MM.1S (cell line): ENCODE data around the gene HOXC4.

Experiments
- DNase-seq: peaks from one replicate; pipeline ENCODE4 v3.0.0-alpha.2; 2015
- H2AFZ ChIP-seq: fragments of 300-600 bp; sonication (generic); 2 replicates; pipeline ENCODE4 v1.6.0; 2016; ENCODE audit warnings: antibody characterized with exemption, low read length
- H3F3A ChIP-seq: fragments of 300-600 bp; sonication (generic); 2 replicates; pipeline ENCODE4 v1.6.1; 2016; ENCODE audit warnings: mild to moderate bottlenecking, antibody characterized with exemption, low read length, moderate library complexity, mixed read lengths; ENCODE audit not compliant: insufficient read depth
- H3K27ac ChIP-seq: fragments of 300-600 bp; sonication (generic); 2 replicates; pipeline ENCODE4 v1.5.1; 2016; ENCODE audit warnings: mild to moderate bottlenecking, low read length
- H3K27me3 ChIP-seq: fragments of 300-600 bp; sonication (generic); replicated peaks from 2 replicates; pipeline ENCODE4 v1.6.0; 2016; ENCODE audit warnings: low read length; ENCODE audit not compliant: insufficient read depth
- H3K36me3 ChIP-seq: fragments of 300-600 bp; sonication (generic); replicated peaks from 2 replicates; pipeline ENCODE4 v1.6.1; 2016; ENCODE audit warnings: mild to moderate bottlenecking, low read length, mixed read lengths; ENCODE audit not compliant: insufficient read depth
- H3K4me1 ChIP-seq: fragments of 300-600 bp; sonication (generic); 2 replicates; pipeline ENCODE4 v1.6.1; 2016; ENCODE audit warnings: low read length, mixed read lengths
- H3K4me2 ChIP-seq: fragments of 300-600 bp; sonication (generic); 2 replicates; pipeline ENCODE4 v1.6.0; 2016; ENCODE audit warnings: low read depth, low read length
- H3K4me3 ChIP-seq: fragments of 300-600 bp; sonication (generic); 2 replicates; pipeline ENCODE4 v1.5.1; 2016; ENCODE audit warnings: low read length, mixed read lengths
- H3K79me2 ChIP-seq: fragments of 300-600 bp; sonication (generic); 2 replicates; pipeline ENCODE4 v1.6.1; 2016; ENCODE audit warnings: mixed run types, low read length, mixed read lengths
- H3K9ac ChIP-seq: fragments of 300-600 bp; sonication (generic); 2 replicates; pipeline ENCODE4 v1.6.1; 2016; ENCODE audit warnings: low read length, mixed read lengths
- H3K9me2 ChIP-seq: fragments of 300-600 bp; sonication (generic); replicated peaks from 2 replicates; pipeline ENCODE4 v1.6.1; 2016; ENCODE audit warnings: mild to moderate bottlenecking, low read length, mixed read lengths; ENCODE audit not compliant: insufficient read depth
- H3K9me3 ChIP-seq: fragments of 300-600 bp; sonication (generic); replicated peaks from 2 replicates; pipeline ENCODE4 v1.6.1; 2016; ENCODE audit warnings: mild to moderate bottlenecking, low read length, mixed read lengths; ENCODE audit not compliant: insufficient read depth
- H4K20me1 ChIP-seq: fragments of 300-600 bp; sonication (generic); 2 replicates; pipeline ENCODE4 v1.6.1; 2016; ENCODE audit warnings: mild to moderate bottlenecking, low read length, moderate library complexity, mixed read lengths; ENCODE audit not compliant: insufficient read depth
- EZH2 ChIP-seq: fragments of 300-600 bp; sonication (generic); optimal IDR thresholded peaks from 2 replicates; pipeline ENCODE3; 2017; ENCODE audit warnings: low read depth, mild to moderate bottlenecking, antibody characterized with exemption, low read length, mixed read lengths
- EZH2phosphoT487 ChIP-seq: fragments of 300-600 bp; sonication (generic); IDR thresholded peaks from 2 replicates; pipeline ENCODE4 v1.6.1; 2018; ENCODE audit warnings: antibody characterized with exemption, low read length
- TF ChIP-seq, protein P1 (sequence below): fragments of 300-600 bp; sonication (generic); IDR thresholded peaks from 2 replicates; pipeline ENCODE4 v1.5.1; 2016; ENCODE audit warnings: antibody characterized with exemption, low read length, mixed read lengths

HOXC4 gene

DNA sequence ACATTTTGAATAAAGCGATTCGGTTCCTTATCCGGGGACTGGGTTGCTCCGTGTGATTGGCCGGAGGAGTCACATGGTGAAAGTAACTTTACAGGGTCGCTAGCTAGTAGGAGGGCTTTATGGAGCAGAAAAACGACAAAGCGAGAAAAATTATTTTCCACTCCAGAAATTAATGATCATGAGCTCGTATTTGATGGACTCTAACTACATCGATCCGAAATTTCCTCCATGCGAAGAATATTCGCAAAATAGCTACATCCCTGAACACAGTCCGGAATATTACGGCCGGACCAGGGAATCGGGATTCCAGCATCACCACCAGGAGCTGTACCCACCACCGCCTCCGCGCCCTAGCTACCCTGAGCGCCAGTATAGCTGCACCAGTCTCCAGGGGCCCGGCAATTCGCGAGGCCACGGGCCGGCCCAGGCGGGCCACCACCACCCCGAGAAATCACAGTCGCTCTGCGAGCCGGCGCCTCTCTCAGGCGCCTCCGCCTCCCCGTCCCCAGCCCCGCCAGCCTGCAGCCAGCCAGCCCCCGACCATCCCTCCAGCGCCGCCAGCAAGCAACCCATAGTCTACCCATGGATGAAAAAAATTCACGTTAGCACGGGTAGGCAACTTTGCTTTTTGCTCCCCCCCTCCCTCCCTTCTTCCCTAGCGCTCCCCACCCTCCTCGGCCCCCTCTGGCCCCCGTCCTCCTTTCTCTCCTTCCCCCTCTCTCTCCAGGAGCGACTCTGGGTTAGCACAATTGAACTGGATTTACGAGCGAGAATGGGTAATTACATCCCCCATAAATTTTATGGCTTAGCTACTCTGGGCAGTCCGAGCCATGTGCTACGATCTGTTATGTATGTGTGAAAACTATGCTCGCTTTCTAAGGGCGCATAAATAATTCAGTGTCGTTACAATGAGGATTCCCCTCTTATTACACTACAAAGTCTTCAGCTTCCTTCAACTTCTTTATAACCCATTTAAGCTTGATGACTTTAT, at the start of gene HOXC4:
HOXC4 (plus strand) TSS at position 85 of the 991 bp plus-strand sequence; CDS start at position 173, 88 bp downstream.
- no peaks in the 10 kb centered on the region for H3K79me2 ChIP-seq
- H3F3A ChIP-seq: no peaks in the 10 kb centered on the region
- H3K4me2 ChIP-seq: peak within 1 kb of the TSS; percentile 58; the same call in 1 of the 2 replicates
- no peaks in the 10 kb centered on the region for H4K20me1 ChIP-seq
- DNase-seq: no peak
- H3K4me1 ChIP-seq: no peaks in the 10 kb centered on the region
- H3K9ac ChIP-seq: no peak within 1 kb of the TSS
- no peaks in the 10 kb centered on the region for H3K9me2 ChIP-seq
- H3K27ac ChIP-seq: no peak within 1 kb of the TSS
- TF ChIP-seq EZH2 (no peak), EZH2phosphoT487 (no peak)
- TF ChIP-seq, protein P1, sequence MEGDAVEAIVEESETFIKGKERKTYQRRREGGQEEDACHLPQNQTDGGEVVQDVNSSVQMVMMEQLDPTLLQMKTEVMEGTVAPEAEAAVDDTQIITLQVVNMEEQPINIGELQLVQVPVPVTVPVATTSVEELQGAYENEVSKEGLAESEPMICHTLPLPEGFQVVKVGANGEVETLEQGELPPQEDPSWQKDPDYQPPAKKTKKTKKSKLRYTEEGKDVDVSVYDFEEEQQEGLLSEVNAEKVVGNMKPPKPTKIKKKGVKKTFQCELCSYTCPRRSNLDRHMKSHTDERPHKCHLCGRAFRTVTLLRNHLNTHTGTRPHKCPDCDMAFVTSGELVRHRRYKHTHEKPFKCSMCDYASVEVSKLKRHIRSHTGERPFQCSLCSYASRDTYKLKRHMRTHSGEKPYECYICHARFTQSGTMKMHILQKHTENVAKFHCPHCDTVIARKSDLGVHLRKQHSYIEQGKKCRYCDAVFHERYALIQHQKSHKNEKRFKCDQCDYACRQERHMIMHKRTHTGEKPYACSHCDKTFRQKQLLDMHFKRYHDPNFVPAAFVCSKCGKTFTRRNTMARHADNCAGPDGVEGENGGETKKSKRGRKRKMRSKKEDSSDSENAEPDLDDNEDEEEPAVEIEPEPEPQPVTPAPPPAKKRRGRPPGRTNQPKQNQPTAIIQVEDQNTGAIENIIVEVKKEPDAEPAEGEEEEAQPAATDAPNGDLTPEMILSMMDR: no peak
- no peaks in the 10 kb centered on the region for H3K36me3 ChIP-seq
- peak within 1 kb of the TSS; percentile 52 for H2AFZ ChIP-seq
- H3K27me3 ChIP-seq: peaks cover 85% of the 10 kb centered on the region
- H3K4me3 ChIP-seq: peak within 1 kb of the TSS; percentile 46
- H3K9me3 ChIP-seq: no peaks in the 10 kb centered on the region

GRCh38 chr12:54004063-54004840, 49.4 kb upstream of the HOXC4 start:
- Histone ChIP-seq H3K79me2 (no peaks in the 10 kb centered on the region), H2AFZ (no peak overlapping the region), H3K9me3 (no peaks in the 10 kb centered on the region), H3F3A (no peaks in the 10 kb centered on the region), H3K4me2 (no peak overlapping the region), H4K20me1 (no peaks in the 10 kb centered on the region), H3K4me1 (0 out of 2 replicates have a peak, but pooled peaks cover 5% of the 10 kb centered on the region), H3K9me2 (no peaks in the 10 kb centered on the region), H3K27ac (no peak overlapping the region), H3K4me3 (no peak overlapping the region), H3K36me3 (no peaks in the 10 kb centered on the region), H3K9ac (no peak overlapping the region), H3K27me3 (peaks cover 92% of the 10 kb centered on the region)
- DNase-seq: no peak
- TF ChIP-seq EZH2phosphoT487 (no peak), EZH2 (no peak)
- TF ChIP-seq, protein P1: no peak

- no peaks in the 10 kb centered on the region for H4K20me1 ChIP-seq
- no peak for TF ChIP-seq EZH2
- TF ChIP-seq, protein P1: no peak
- TF ChIP-seq EZH2phosphoT487: 0 out of 2 replicates have a peak, but pooled peaks have one; percentile 45
- no peak overlapping the region for H2AFZ ChIP-seq
- no peak overlapping the region for H3K4me3 ChIP-seq
- H3K27me3 ChIP-seq: peaks cover 93% of the 10 kb centered on the region
- no peak overlapping the region for H3K4me2 ChIP-seq
- H3K36me3 ChIP-seq: no peaks in the 10 kb centered on the region
- H3K9me3 ChIP-seq: no peaks in the 10 kb centered on the region
- H3F3A ChIP-seq: no peaks in the 10 kb centered on the region
- no peak for DNase-seq
- no peaks in the 10 kb centered on the region for H3K79me2 ChIP-seq
- H3K9me2 ChIP-seq: no peaks in the 10 kb centered on the region
- H3K27ac ChIP-seq: no peak overlapping the region
- H3K9ac ChIP-seq: no peak overlapping the region
- 0 out of 2 replicates have a peak, but pooled peaks cover 5% of the 10 kb centered on the region for H3K4me1 ChIP-seq
These were observed 48.6 kb upstream of the HOXC4 start for GRCh38 chr12:54004841-54005530.
